ENCODE results near the gene CD79B. TPM values are rescaled to one million over a fixed set of nuclear protein-coding genes. Genes with fewer than 3 reads are reported as not detected.
"Not testable (repeated sequence)": the region's sequence is repeated elsewhere in the genome, so short reads cannot be mapped to it uniquely, and the experiment has no call there.

Gene CD79B
- total and polyA plus RNA-seq, 9 of the 15 experiments (the other 6 are each of a cell fraction or from before 2014, with no cell fraction given) = 0.15 to 0.62 (median 0.44) TPM; not detected in 2

GRCh38 chr17:63894021-63894420 is 38.1 kb downstream of the CD79B start:
- FAIRE-seq; BruUV-seq (replicated peaks); H2AFZ ChIP-seq (ENCODE audit: low read depth, low read length); ATAC-seq; DNase-seq (ENCODE audit: extremely low read depth in 1 of 4, low spot score in 3 of 4); H3K27me3 ChIP-seq (ENCODE audit: control insufficient read depth in 2 of 2, insufficient read depth in 2 of 2, low read length in 2 of 2); H3K9ac ChIP-seq (ENCODE audit: insufficient read depth in 1 of 2, low read depth in 2 of 2, low read length in 2 of 2); H3K4me1 ChIP-seq (replicated peaks in 1 of 2; ENCODE audit: control insufficient read depth in 2 of 2, insufficient read depth in 2 of 2, low read length in 2 of 2); H3K36me3 ChIP-seq (ENCODE audit: control insufficient read depth, insufficient read depth, low read length); H3K9me3 ChIP-seq (replicated peaks; ENCODE audit: control insufficient read depth, insufficient read depth, low read depth, low read length); intact Hi-C loops (cut with micrococcal nuclease); H4K20me1 ChIP-seq (replicated peaks; ENCODE audit: control insufficient read depth, insufficient read depth, low read length); H3K4me2 ChIP-seq (ENCODE audit: insufficient read depth, low read length); H3K79me2 ChIP-seq (ENCODE audit: control insufficient read depth, insufficient read depth, low read length); H3K4me3 ChIP-seq; POLR2A ChIA-PET; in situ Hi-C loops (cut with MboI); H3K27ac ChIP-seq (ENCODE audit: extremely low read depth, low read depth, low read length); H3K9me1 ChIP-seq (ENCODE audit: control insufficient read depth, insufficient read depth, low read length); CTCF ChIA-PET (ENCODE audit: low intra/inter-chr PET ratio): not testable (repeated sequence)
- WGBS (ENCODE audit: insufficient coverage, low coverage, missing lambda C conversion rate) = 0% methylated on average over 3 of the region's 3 CpGs

GRCh38 chr17:63892316-63893037 is 39.7 kb downstream of the CD79B start:
- TF ChIP-seq RAD21 (CRISPR knock-in tag; conservative IDR thresholded peaks at IDR 0.05 in 1 of 2, IDR thresholded peaks at IDR 0.05 in 1 of 2) (peak in 1 of 2 experiments; percentile 47; a peak in 2 of 4 replicates), CTCF (IDR thresholded peaks at IDR 0.05 in 2 of 3, conservative IDR thresholded peaks at IDR 0.05 in 1 of 3; ENCODE audit: insufficient read depth in 2 of 3, low read depth in 1 of 3, low read length in 3 of 3) (peak; percentile 45 to 51 (median 46); a peak in 5 of 6 replicates)
- in situ Hi-C loops (cut with MboI); H3K4me3 ChIP-seq; H3K27me3 ChIP-seq (ENCODE audit: control insufficient read depth in 2 of 2, insufficient read depth in 2 of 2, low read length in 2 of 2); H4K20me1 ChIP-seq (replicated peaks; ENCODE audit: control insufficient read depth, insufficient read depth, low read length); BruUV-seq (replicated peaks); H3K36me3 ChIP-seq (ENCODE audit: control insufficient read depth, insufficient read depth, low read length); intact Hi-C loops (cut with micrococcal nuclease); H3K9ac ChIP-seq (ENCODE audit: insufficient read depth in 1 of 2, low read depth in 2 of 2, low read length in 2 of 2); H2AFZ ChIP-seq (ENCODE audit: low read depth, low read length); H3K4me1 ChIP-seq (replicated peaks in 1 of 2; ENCODE audit: control insufficient read depth in 2 of 2, insufficient read depth in 2 of 2, low read length in 2 of 2); H3K9me3 ChIP-seq (replicated peaks; ENCODE audit: control insufficient read depth, insufficient read depth, low read depth, low read length); H3K9me1 ChIP-seq (ENCODE audit: control insufficient read depth, insufficient read depth, low read length); H3K79me2 ChIP-seq (ENCODE audit: control insufficient read depth, insufficient read depth, low read length); H3K4me2 ChIP-seq (ENCODE audit: insufficient read depth, low read length); H3K27ac ChIP-seq (ENCODE audit: extremely low read depth, low read depth, low read length); FAIRE-seq: not testable (repeated sequence)
- CTCF ChIA-PET (ENCODE audit: low intra/inter-chr PET ratio) = interaction anchor here (0.6 kb wide), 1 partner anchor 15 kb away, joined by 3 read pairs; no protein-coding TSS in a partner anchor
- ATAC-seq = peak; percentile 85
- DNase-seq (ENCODE audit: extremely low read depth in 1 of 4, low spot score in 3 of 4) = peak; percentile 23 to 47 (median 38)
- WGBS (ENCODE audit: insufficient coverage, low coverage, missing lambda C conversion rate) = 24% methylated on average over 7 of the region's 11 CpGs
- POLR2A ChIA-PET = interaction anchor here (0.7 to 1.0 kb wide), 2 partner anchors 11 to 38 kb away, joined by 3 read pairs; partner anchors contain the start of gene GH2
